MM.1S (cell line): Measurements from ENCODE around the gene EPM2A.

Experiments used
- DNase-seq: peaks from one replicate; pipeline ENCODE4 v3.0.0-alpha.2; 2015
- H2AFZ ChIP-seq: fragments of 300-600 bp; sonication (generic); 2 replicates; pipeline ENCODE4 v1.6.0; 2016; ENCODE audit warnings: antibody characterized with exemption, low read length
- H3F3A ChIP-seq: fragments of 300-600 bp; sonication (generic); 2 replicates; pipeline ENCODE4 v1.6.1; 2016; ENCODE audit warnings: mild to moderate bottlenecking, antibody characterized with exemption, low read length, moderate library complexity, mixed read lengths; ENCODE audit not compliant: insufficient read depth
- H3K27ac ChIP-seq: fragments of 300-600 bp; sonication (generic); 2 replicates; pipeline ENCODE4 v1.5.1; 2016; ENCODE audit warnings: mild to moderate bottlenecking, low read length
- H3K27me3 ChIP-seq: fragments of 300-600 bp; sonication (generic); replicated peaks from 2 replicates; pipeline ENCODE4 v1.6.0; 2016; ENCODE audit warnings: low read length; ENCODE audit not compliant: insufficient read depth
- H3K36me3 ChIP-seq: fragments of 300-600 bp; sonication (generic); replicated peaks from 2 replicates; pipeline ENCODE4 v1.6.1; 2016; ENCODE audit warnings: mild to moderate bottlenecking, low read length, mixed read lengths; ENCODE audit not compliant: insufficient read depth
- H3K4me1 ChIP-seq: fragments of 300-600 bp; sonication (generic); 2 replicates; pipeline ENCODE4 v1.6.1; 2016; ENCODE audit warnings: low read length, mixed read lengths
- H3K4me2 ChIP-seq: fragments of 300-600 bp; sonication (generic); 2 replicates; pipeline ENCODE4 v1.6.0; 2016; ENCODE audit warnings: low read depth, low read length
- H3K4me3 ChIP-seq: fragments of 300-600 bp; sonication (generic); 2 replicates; pipeline ENCODE4 v1.5.1; 2016; ENCODE audit warnings: low read length, mixed read lengths
- H3K79me2 ChIP-seq: fragments of 300-600 bp; sonication (generic); 2 replicates; pipeline ENCODE4 v1.6.1; 2016; ENCODE audit warnings: mixed run types, low read length, mixed read lengths
- H3K9ac ChIP-seq: fragments of 300-600 bp; sonication (generic); 2 replicates; pipeline ENCODE4 v1.6.1; 2016; ENCODE audit warnings: low read length, mixed read lengths
- H3K9me2 ChIP-seq: fragments of 300-600 bp; sonication (generic); replicated peaks from 2 replicates; pipeline ENCODE4 v1.6.1; 2016; ENCODE audit warnings: mild to moderate bottlenecking, low read length, mixed read lengths; ENCODE audit not compliant: insufficient read depth
- H3K9me3 ChIP-seq: fragments of 300-600 bp; sonication (generic); replicated peaks from 2 replicates; pipeline ENCODE4 v1.6.1; 2016; ENCODE audit warnings: mild to moderate bottlenecking, low read length, mixed read lengths; ENCODE audit not compliant: insufficient read depth
- H4K20me1 ChIP-seq: fragments of 300-600 bp; sonication (generic); 2 replicates; pipeline ENCODE4 v1.6.1; 2016; ENCODE audit warnings: mild to moderate bottlenecking, low read length, moderate library complexity, mixed read lengths; ENCODE audit not compliant: insufficient read depth
- EZH2 ChIP-seq: fragments of 300-600 bp; sonication (generic); optimal IDR thresholded peaks from 2 replicates; pipeline ENCODE3; 2017; ENCODE audit warnings: low read depth, mild to moderate bottlenecking, antibody characterized with exemption, low read length, mixed read lengths
- EZH2phosphoT487 ChIP-seq: fragments of 300-600 bp; sonication (generic); IDR thresholded peaks from 2 replicates; pipeline ENCODE4 v1.6.1; 2018; ENCODE audit warnings: antibody characterized with exemption, low read length
- TF ChIP-seq, protein P1 (sequence below): fragments of 300-600 bp; sonication (generic); IDR thresholded peaks from 2 replicates; pipeline ENCODE4 v1.5.1; 2016; ENCODE audit warnings: antibody characterized with exemption, low read length, mixed read lengths

The EPM2A gene

DNA sequence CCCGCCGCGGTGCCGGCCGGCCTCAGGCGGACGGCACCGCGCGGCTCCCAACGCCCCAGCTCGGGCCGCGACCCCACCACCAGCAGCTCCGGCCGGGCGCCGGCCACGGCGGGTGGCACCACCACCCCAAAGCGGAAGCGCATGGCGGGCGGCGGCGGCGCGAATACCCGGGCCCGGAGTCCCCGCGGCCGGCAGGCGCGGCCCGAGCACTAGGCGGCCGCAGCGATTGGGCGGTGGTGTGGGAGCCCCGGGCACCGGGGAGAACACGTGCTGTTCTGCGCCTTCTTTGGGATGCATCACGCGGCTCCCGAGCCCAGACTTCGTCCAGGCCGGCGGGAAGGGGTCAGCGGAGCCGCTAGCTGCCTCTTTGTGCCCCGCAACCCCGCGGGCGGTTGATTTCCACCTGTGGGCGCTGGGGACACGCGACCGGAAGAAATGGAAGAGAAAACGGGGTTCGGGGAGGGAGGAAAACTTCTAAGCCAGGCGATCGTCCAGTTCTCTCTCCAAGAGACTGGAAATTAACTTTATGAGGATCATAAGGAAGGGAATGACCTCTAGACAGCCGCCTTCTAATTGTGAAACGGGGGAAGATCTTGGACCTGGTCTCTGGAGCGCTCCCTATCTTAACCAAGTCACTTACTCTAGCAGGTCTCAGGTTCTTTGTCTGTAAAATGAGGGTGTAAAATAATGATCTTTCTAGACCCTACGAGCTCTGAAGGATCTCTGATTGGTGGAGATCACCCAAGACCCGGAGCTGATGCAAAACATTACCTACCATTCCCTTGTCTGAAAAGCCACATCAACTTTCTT lies at the start of gene EPM2A:
Gene EPM2A (minus strand): TSS at position 165 of the 810 bp plus-strand sequence. CDS start 22 bp downstream, at position 143.
- H3K9ac ChIP-seq: peak within 1 kb of the TSS; percentile 90
- H3K79me2 ChIP-seq: no peaks in the 10 kb centered on the region
- H3K4me3 ChIP-seq: peak within 1 kb of the TSS; percentile 68
- DNase-seq: peak; percentile 75
- H4K20me1 ChIP-seq: no peaks in the 10 kb centered on the region
- H3K36me3 ChIP-seq: no peaks in the 10 kb centered on the region
- H3F3A ChIP-seq: peaks cover 7% of the 10 kb centered on the region; the same call in 1 of the 2 replicates
- no peaks in the 10 kb centered on the region for H3K9me3 ChIP-seq
- H3K4me1 ChIP-seq: 0 out of 2 replicates have a peak, but pooled peaks cover 2% of the 10 kb centered on the region
- TF ChIP-seq EZH2phosphoT487: no peak
- peak within 1 kb of the TSS; percentile 69 for H3K4me2 ChIP-seq
- H3K27me3 ChIP-seq: no peaks in the 10 kb centered on the region
- H3K9me2 ChIP-seq: no peaks in the 10 kb centered on the region
- peak within 1 kb of the TSS; percentile 67 for H2AFZ ChIP-seq
- peak within 1 kb of the TSS; percentile 93 for H3K27ac ChIP-seq

DNA sequence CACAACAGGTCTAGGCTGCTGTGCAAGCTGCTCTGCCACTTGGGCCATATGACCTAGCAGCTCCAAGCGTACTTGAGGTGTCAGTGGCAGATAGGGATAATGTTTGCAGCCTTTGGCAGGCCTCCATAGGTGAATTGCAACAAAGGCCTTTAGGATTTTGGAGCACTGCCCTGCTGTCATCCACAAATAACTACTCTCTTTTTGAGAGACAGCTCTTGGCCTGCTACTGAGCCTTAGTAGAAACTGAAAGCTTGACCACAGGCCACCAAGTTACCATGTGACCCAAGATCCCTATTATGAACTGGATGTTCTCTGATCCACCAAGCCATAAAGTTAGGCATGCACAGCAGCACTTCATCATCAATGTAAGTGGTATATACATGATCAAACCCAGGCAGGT lies 49.4 kb upstream of the EPM2A start:
- no peaks in the 10 kb centered on the region for H4K20me1 ChIP-seq
- H3K4me1 ChIP-seq: peaks cover 8% of the 10 kb centered on the region; the same call in 1 of the 2 replicates
- H3F3A ChIP-seq: no peaks in the 10 kb centered on the region
- no peaks in the 10 kb centered on the region for H3K9me2 ChIP-seq
- H2AFZ ChIP-seq: no peak overlapping the region
- H3K36me3 ChIP-seq: no peaks in the 10 kb centered on the region
- no peak overlapping the region for H3K4me3 ChIP-seq
- H3K9me3 ChIP-seq: no peaks in the 10 kb centered on the region
- peak; percentile 45 for DNase-seq
- no peaks in the 10 kb centered on the region for H3K27me3 ChIP-seq
- 0 out of 2 replicates have a peak overlapping the region, but pooled peaks have one; percentile 21 for H3K4me2 ChIP-seq
- no peak overlapping the region for H3K27ac ChIP-seq
- TF ChIP-seq, protein P1, sequence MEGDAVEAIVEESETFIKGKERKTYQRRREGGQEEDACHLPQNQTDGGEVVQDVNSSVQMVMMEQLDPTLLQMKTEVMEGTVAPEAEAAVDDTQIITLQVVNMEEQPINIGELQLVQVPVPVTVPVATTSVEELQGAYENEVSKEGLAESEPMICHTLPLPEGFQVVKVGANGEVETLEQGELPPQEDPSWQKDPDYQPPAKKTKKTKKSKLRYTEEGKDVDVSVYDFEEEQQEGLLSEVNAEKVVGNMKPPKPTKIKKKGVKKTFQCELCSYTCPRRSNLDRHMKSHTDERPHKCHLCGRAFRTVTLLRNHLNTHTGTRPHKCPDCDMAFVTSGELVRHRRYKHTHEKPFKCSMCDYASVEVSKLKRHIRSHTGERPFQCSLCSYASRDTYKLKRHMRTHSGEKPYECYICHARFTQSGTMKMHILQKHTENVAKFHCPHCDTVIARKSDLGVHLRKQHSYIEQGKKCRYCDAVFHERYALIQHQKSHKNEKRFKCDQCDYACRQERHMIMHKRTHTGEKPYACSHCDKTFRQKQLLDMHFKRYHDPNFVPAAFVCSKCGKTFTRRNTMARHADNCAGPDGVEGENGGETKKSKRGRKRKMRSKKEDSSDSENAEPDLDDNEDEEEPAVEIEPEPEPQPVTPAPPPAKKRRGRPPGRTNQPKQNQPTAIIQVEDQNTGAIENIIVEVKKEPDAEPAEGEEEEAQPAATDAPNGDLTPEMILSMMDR: no peak
- TF ChIP-seq EZH2phosphoT487: no peak
- no peaks in the 10 kb centered on the region for H3K79me2 ChIP-seq
- H3K9ac ChIP-seq: no peak overlapping the region

DNA sequence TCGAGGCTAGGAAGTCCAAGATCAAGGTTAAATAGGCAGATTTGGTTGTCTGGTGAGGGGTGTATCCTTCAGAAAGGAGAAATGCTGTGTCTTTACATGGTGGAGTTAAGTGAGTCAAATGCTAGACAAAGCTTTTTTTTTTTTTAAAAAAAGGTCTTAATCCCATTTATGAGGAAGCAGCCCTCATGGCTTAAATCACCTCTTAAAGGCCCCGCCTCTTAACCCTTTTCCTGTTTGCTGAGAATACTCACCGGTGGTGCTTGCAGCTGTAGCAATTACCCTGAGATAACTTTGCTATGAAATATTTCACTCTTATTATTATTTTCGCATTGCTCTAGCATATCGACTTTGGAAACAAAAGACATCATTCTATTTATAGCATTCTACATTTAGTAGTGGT lies 48.5 kb upstream of the EPM2A start:
- Histone ChIP-seq H3K9me2 (no peaks in the 10 kb centered on the region), H3K9me3 (no peaks in the 10 kb centered on the region), H3K27me3 (no peaks in the 10 kb centered on the region), H3K36me3 (no peaks in the 10 kb centered on the region), H2AFZ (no peak overlapping the region), H3K27ac (no peak overlapping the region), H3F3A (no peaks in the 10 kb centered on the region), H3K4me1 (peaks cover 8% of the 10 kb centered on the region; the same call in 1 of the 2 replicates), H3K79me2 (no peaks in the 10 kb centered on the region), H3K9ac (no peak overlapping the region), H3K4me3 (no peak overlapping the region), H3K4me2 (no peak overlapping the region), H4K20me1 (no peaks in the 10 kb centered on the region)
- TF ChIP-seq, protein P1: no peak
- TF ChIP-seq EZH2phosphoT487: no peak
- no peak for TF ChIP-seq EZH2
- no peak for DNase-seq

DNA sequence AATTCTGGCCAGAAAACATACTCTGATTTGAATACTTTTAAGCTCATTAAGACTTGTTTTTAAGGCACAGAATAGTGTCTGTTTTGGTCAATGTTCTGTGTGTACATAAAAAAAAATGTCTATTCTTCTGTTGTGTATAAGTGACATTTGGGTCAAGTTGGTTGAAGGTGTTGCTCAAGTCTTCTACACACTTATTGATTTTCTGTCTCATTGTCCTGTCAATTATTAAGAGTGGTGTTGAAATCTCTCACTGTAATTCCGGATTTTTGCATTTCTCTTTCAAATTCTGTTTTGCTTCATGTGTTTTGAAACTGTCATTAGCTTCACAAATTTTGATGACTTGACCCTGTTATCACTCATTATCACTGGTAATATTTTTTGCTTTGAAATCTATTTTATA lies 37.5 kb upstream of the EPM2A start:
- H3K27ac ChIP-seq: no peak overlapping the region

More for the DNA sequence above, 37.5 kb upstream of the EPM2A start:
- H3K9me3 ChIP-seq: no peaks in the 10 kb centered on the region
- H3K27me3 ChIP-seq: no peaks in the 10 kb centered on the region
- TF ChIP-seq EZH2 (no peak), EZH2phosphoT487 (no peak)
- TF ChIP-seq, protein P1: no peak
- no peak overlapping the region for H2AFZ ChIP-seq
- H3K9ac ChIP-seq: no peak overlapping the region
- no peak overlapping the region for H3K4me3 ChIP-seq
- DNase-seq: no peak
- H3K4me1 ChIP-seq: no peaks in the 10 kb centered on the region
- no peaks in the 10 kb centered on the region for H3K79me2 ChIP-seq
- no peaks in the 10 kb centered on the region for H3K36me3 ChIP-seq
- H3K9me2 ChIP-seq: no peaks in the 10 kb centered on the region
- no peaks in the 10 kb centered on the region for H4K20me1 ChIP-seq
- no peak overlapping the region for H3K4me2 ChIP-seq
- no peaks in the 10 kb centered on the region for H3F3A ChIP-seq
